Spleen (tissue), 11 donors: Measurements from ENCODE around the gene ZNF611. TPM values are rescaled to one million over a fixed set of nuclear protein-coding genes. Genes with fewer than 3 reads are reported as not detected.
"Not testable (repeated sequence)": the region's sequence is repeated elsewhere in the genome, so short reads cannot be mapped to it uniquely, and the experiment has no call there.

Experiments used
- DNase-seq: peaks from one replicate; pipeline ENCODE4 v3.0.0-alpha.2; 2020
- H3K27ac ChIP-seq, 8 donors: fragments of 200-600 bp; sonication (generic) in 7 of 8; 1 replicate in 4 of 8; 2 replicates in 4 of 8; pipeline versions ENCODE4 v1.5.0 to v1.8.0; 2016 to 2021; ENCODE audit warnings: inconsistent platforms in 4 of 8, mild to moderate bottlenecking in 4 of 8, moderate library complexity in 1 of 8
- H3K27me3 ChIP-seq, 7 donors: fragments of 200-600 bp; sonication (generic) in 6 of 7; replicated peaks in 1 of 7; 1 replicate in 4 of 7; 2 replicates in 3 of 7; pipeline versions ENCODE4 v1.5.0 to v1.8.0; 2016 to 2021; ENCODE audit warnings: inconsistent platforms in 3 of 7, mild to moderate bottlenecking in 1 of 7
- H3K36me3 ChIP-seq, 6 donors: fragments of 200-600 bp; sonication (generic) in 5 of 6; 1 replicate in 4 of 6; 2 replicates in 2 of 6; pipeline versions ENCODE4 v1.5.0 to v1.8.0; 2016 to 2021; ENCODE audit warnings: inconsistent platforms in 2 of 6
- H3K4me1 ChIP-seq, 6 donors: fragments of 200-600 bp; sonication (generic) in 5 of 6; 1 replicate in 3 of 6; 2 replicates in 3 of 6; pipeline versions ENCODE4 v1.5.0 to v1.8.0; 2016 to 2021; ENCODE audit warnings: inconsistent platforms in 3 of 6
- H3K4me3 ChIP-seq, 8 donors: fragments of 200-600 bp; sonication (generic) in 7 of 8; 1 replicate in 4 of 8; 2 replicates in 4 of 8; pipeline versions ENCODE4 v1.5.0 to v1.8.0; 2016 to 2021; ENCODE audit warnings: inconsistent platforms in 4 of 8, mild to moderate bottlenecking in 4 of 8, moderate library complexity in 2 of 8
- H3K9me3 ChIP-seq, 8 donors: fragments of 200-600 bp; sonication (generic) in 7 of 8; 1 replicate in 4 of 8; 2 replicates in 4 of 8; pipeline versions ENCODE4 v1.5.0 to v1.8.0; 2016 to 2021; ENCODE audit warnings: inconsistent platforms in 4 of 8
- CTCF ChIP-seq, 11 experiments: fragments of 200-600 bp in 7 of 11; fragments of 450-650 bp in 4 of 11; sonication (generic) in 4 of 11; IDR thresholded peaks in 8 of 11; conservative IDR thresholded peaks in 3 of 11; 1 replicate in 7 of 11; 2 replicates in 4 of 11; pipeline versions ENCODE4 v1.4.0 to v1.8.0; 2016 to 2021; ENCODE audit warnings: antibody characterized with exemption in 11 of 11, inconsistent platforms in 4 of 11, mild to moderate bottlenecking in 1 of 11
- POLR2A ChIP-seq, 3 donors: fragments of 450-650 bp; IDR thresholded peaks; one replicate each; pipeline ENCODE4 v1.5.1; 2017; ENCODE audit warnings: antibody characterized with exemption in 3 of 3, mild to moderate bottlenecking in 1 of 3
- POLR2AphosphoS5 ChIP-seq, 3 donors: sonication (generic); formaldehyde crosslinking; IDR thresholded peaks; one replicate each; pipeline ENCODE4 v1.5.1; 2017; ENCODE audit warnings: antibody characterized with exemption in 3 of 3
- WGBS, 5 donors: extraction: QIAGEN DNeasy Blood & Tissue Kit in 3 of 5; methylation state at CpG; one replicate each; pipeline versions ENCODE4 v1.1.5 to v1.1.7; 2013 to 2018; 5-methylcytosine and 5-hydroxymethylcytosine counted together
- intact Hi-C: fragments of 100-400 bp; cut with DNase I; formaldehyde crosslinking; loops from one replicate; pipeline ENCODE4 v1.15.0; 2023; ENCODE audit warnings: low total_unique reads
- polyA plus RNA-seq, 3 donors: library from polyadenylated mRNA; stranded (reverse); fragments of 200-250 nt; gene quantifications; one replicate each; pipeline ENCODE4 v1.2.1, GENCODE V29; 2013
- total RNA-seq, 7 donors: library from RNA; depleted of rRNA in 3 of 7; stranded (reverse); fragments of >200 nt in 3 of 7; fragmentation: NEBNext Ultra II Directional in 4 of 7; extraction: Animal tissue kit (Norgen Biotek cat#: 25700) in 4 of 7; gene quantifications; one replicate each; pipeline versions ENCODE4 v1.1.0 to v1.2.1, GENCODE V29; 2016 to 2021
- donor health status: healthy with polysubstance abuse.
- donor health status: DM: no; HTN: no; CAD: no; lungs with moderate emphysema.
- donor health status: DM: no; HTN: no; CAD: no.
- donor health status: Bipolar disorder and iron deficiency.
- donor health status: healthy.
- donor health status: DM: no; HTN: no; CAD: no.
- donor health status: DM: yes; HTN: yes; CAD: no.

ZNF611 gene
- total and polyA plus RNA-seq, 10 donors: 2.6 to 32.5 (median 24.0) TPM

GRCh38 chr19:52695996-52696395 lies 38.8 kb downstream of the ZNF611 start:
- H3K36me3 ChIP-seq: no peaks in the 10 kb centered on the region
- peaks cover 0 to 6% (median 5%) of the 10 kb centered on the region in 6 donors for H3K4me1 ChIP-seq
- 32 to 61% (median 37%) methylated on average over 1 of the region's 1 CpG for WGBS, 5 donors
- intact Hi-C loops: loop anchor here (10.0 kb wide), 1 partner anchor 91 kb away; no protein-coding TSS in a partner anchor
- H3K27me3 ChIP-seq: no peaks in the 10 kb centered on the region
- no peak overlapping the region for H3K27ac ChIP-seq
- no peak for TF ChIP-seq CTCF (IDR thresholded peaks at IDR 0.05 in 8 of 11, conservative IDR thresholded peaks at IDR 0.05 in 3 of 11)
- TF ChIP-seq POLR2A (IDR thresholded peaks at IDR 0.05): no peak
- TF ChIP-seq POLR2AphosphoS5 (IDR thresholded peaks at IDR 0.05): no peak
- peaks cover 0 to 44% (median 15%) of the 10 kb centered on the region in 8 donors for H3K9me3 ChIP-seq
- H3K4me3 ChIP-seq: no peak overlapping the region
- DNase-seq: no peak

GRCh38 chr19:52694921-52695320 lies 39.9 kb downstream of the ZNF611 start:
- H3K4me1 ChIP-seq: peaks cover 0 to 11% (median 8%) of the 10 kb centered on the region in 6 donors
- H3K4me3 ChIP-seq: no peak overlapping the region
- no peaks in the 10 kb centered on the region for H3K36me3 ChIP-seq
- H3K27ac ChIP-seq: no peak overlapping the region
- no peak for TF ChIP-seq CTCF (IDR thresholded peaks at IDR 0.05 in 8 of 11, conservative IDR thresholded peaks at IDR 0.05 in 3 of 11)
- no peaks in the 10 kb centered on the region for H3K27me3 ChIP-seq
- 94 to 99% (median 95%) methylated on average over 11 of the region's 11 CpGs for WGBS, 5 donors
- H3K9me3 ChIP-seq: peaks cover 0 to 33% (median 5%) of the 10 kb centered on the region in 8 donors
- intact Hi-C loops: loop anchor here (10.0 kb wide), 1 partner anchor 90 kb away; no protein-coding TSS in a partner anchor
- no peak for DNase-seq

GRCh38 chr19:52694281-52694680 lies 40.6 kb downstream of the ZNF611 start:
- H3K36me3 ChIP-seq, H3K4me3 ChIP-seq, DNase-seq, H3K27me3 ChIP-seq, H3K27ac ChIP-seq: not testable (repeated sequence)
- H3K9me3 ChIP-seq: peaks cover 0 to 28% (median 2%) of the 10 kb centered on the region in 8 donors
- intact Hi-C loops: loop anchor here (10.0 kb wide), 1 partner anchor 89 kb away; no protein-coding TSS in a partner anchor
- WGBS, 5 donors: 60 to 80% (median 74%) methylated on average over 3 of the region's 3 CpGs
- peaks cover 0 to 18% (median 12%) of the 10 kb centered on the region in 6 donors for H3K4me1 ChIP-seq

GRCh38 chr19:52692431-52693008 lies 42.3 kb downstream of the ZNF611 start:
- 79 to 91% (median 84%) methylated on average over 8 of the region's 8 CpGs for WGBS, 5 donors
- no peak overlapping the region for H3K4me3 ChIP-seq
- H3K36me3 ChIP-seq: no peaks in the 10 kb centered on the region
- no peak overlapping the region for H3K27ac ChIP-seq
- TF ChIP-seq POLR2AphosphoS5 (IDR thresholded peaks at IDR 0.05): no peak
- no peak for TF ChIP-seq CTCF (IDR thresholded peaks at IDR 0.05 in 8 of 11, conservative IDR thresholded peaks at IDR 0.05 in 3 of 11)
- no peak for TF ChIP-seq POLR2A (IDR thresholded peaks at IDR 0.05)
- H3K4me1 ChIP-seq: peaks cover 0 to 33% (median 24%) of the 10 kb centered on the region in 6 donors
- H3K9me3 ChIP-seq: peaks cover 0 to 18% (median 0%) of the 10 kb centered on the region in 8 donors
- intact Hi-C loops: loop anchor here (10.0 kb wide), 1 partner anchor 88 kb away; no protein-coding TSS in a partner anchor
- no peaks in the 10 kb centered on the region for H3K27me3 ChIP-seq
- DNase-seq: no peak
